GM04503 (cell line): Measurements from ENCODE around the gene RMDN3.

Experiments
- DNase-seq: peaks from one replicate; pipeline ENCODE4 v3.0.0-alpha.2; 2012; ENCODE audit warnings: low read depth

The RMDN3 gene

DNA sequence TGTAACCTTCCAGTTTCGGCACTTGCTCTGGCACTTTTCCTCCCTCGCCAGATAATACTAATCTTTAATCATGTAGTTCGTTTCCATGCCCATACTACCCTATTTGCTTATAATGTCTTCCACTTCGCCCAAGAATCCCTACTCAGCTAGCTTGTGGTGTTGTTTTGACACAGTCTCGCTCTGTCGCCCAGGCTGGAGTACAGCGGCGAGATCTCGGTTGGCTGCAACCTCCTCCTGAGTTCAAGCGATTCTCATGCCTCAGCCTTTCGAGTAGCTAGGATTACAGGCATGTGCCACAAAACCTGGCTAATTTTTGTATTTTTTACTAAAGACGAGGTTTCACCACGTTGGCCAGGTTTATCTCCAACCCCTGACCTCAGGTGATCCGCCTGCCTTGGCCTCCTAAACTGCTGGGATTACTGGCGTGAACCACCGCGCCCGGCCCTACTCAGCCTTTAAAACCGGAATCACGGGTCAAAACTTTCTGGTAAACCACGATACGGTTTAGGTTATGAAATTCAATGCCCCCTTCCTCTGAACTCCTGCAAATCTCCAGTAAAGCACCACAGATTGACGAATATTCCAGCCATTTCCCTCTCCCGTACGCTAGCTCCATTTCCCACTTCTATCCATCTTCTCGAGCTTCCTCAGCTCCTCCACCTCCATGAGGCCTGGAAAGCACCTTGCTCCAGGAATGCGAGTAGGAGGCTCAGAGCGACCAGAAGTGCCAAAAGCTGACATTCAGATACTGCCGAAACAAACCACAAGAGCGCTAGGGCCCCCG lies 61.0 kb downstream of the RMDN3 start:
- no peak for DNase-seq

DNA sequence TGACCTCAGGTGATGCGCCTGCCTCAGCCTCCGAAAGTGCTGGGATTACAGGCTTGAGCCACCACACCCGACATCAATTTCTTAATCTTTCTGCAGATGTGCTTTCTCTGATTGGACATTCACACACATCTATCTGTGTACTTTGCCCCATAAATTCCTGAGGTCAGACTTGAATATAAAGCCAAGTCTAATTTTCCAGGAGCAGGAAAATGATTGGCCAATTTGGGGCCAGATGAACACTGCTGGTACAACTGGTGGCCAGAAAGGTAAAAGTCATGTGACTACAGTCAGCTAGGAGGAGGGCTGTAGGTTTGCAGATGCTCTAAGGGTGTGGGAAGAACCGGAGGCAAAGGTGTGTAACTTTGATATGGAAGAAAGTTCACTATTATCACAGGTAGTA lies 63.3 kb downstream of the RMDN3 start:
- DNase-seq: no peak

DNA sequence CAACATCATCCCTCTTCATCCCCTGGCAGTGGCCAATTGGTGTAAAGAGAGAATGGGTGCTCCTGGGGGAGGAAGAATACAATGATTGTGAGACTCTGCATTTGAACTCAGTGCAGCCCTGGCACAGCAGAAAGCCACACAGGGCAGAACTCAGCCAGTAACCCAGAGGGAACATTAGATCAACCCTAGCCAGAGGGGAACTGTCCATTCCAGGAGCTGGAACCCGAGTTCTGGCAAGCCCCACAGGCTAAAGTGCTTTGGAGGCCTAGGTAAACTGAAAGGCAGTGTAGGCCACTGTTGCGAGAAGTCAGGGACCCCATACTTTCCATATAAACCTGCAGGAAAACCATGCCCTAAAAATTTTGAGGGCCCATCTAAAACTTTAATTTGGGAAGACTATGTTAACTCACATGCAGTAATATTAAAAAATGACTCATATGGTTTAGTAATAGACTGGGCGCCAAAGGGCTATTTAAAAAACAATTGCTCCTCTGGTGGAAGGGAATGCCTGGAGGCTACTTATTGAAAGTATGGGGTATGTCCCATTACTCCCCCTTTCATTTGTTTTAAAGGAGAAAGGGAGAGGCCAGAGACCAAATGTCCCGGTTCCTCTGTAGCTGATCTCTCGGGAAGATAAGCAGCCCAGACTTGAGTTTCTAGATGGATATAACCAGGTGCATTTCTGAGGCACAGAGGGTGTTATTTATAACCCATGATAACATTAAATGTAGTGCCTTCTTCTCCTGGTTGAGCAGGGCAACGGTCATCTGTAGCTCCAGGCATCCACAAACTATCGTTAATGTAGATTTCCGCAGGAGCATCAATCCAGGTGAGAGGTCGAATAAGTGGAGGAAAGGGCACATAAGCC lies 65.9 kb downstream of the RMDN3 start:
- no peak for DNase-seq
